Stimulated activated CD4-positive, alpha-beta T cell treated with anti-CD3 and anti-CD28 coated beads, Interleukin-2, amount 100 ng/mL, for 4 hours (primary cell): Measurements from ENCODE around the gene TEK.
"Not testable (repeated sequence)": the region's sequence is repeated elsewhere in the genome, so short reads cannot be mapped to it uniquely, and the experiment has no call there.

Experiments
- DNase-seq: peaks from one replicate; pipeline ENCODE4 v3.0.0-alpha.2; 2020; ENCODE audit warnings: low read depth

The TEK gene

GRCh38 chr9:27108981-27109541 lies at the start of gene TEK:
TSS of gene TEK (plus strand) at chr9:27109225. CDS start at chr9:27109591, 366 bp downstream.
- DNase-seq = no peak

- DNase-seq = no peak
These were observed 49.6 kb upstream of the TEK start for GRCh38 chr9:27059412-27059811.

GRCh38 chr9:27059907-27060306 lies 49.1 kb upstream of the TEK start:
- DNase-seq = no peak

- DNase-seq = no peak
These were observed 43.7 kb upstream of the TEK start for GRCh38 chr9:27065288-27065687.

- DNase-seq = no peak
These were observed 34.9 kb upstream of the TEK start for GRCh38 chr9:27073841-27074728.

GRCh38 chr9:27078685-27079084 lies 30.3 kb upstream of the TEK start:
- no peak for DNase-seq

- no peak for DNase-seq
These were observed 23.6 kb upstream of the TEK start for GRCh38 chr9:27085456-27085855.

GRCh38 chr9:27086818-27087680 lies 22.0 kb upstream of the TEK start:
- no peak for DNase-seq

GRCh38 chr9:27088981-27089380 lies 20.0 kb upstream of the TEK start:
- no peak for DNase-seq

GRCh38 chr9:27089706-27090105 lies 19.3 kb upstream of the TEK start:
- DNase-seq = no peak

GRCh38 chr9:27090231-27090630 lies 18.8 kb upstream of the TEK start:
- DNase-seq = no peak

- no peak for DNase-seq
These were observed 18.3 kb upstream of the TEK start for GRCh38 chr9:27090711-27091110.

GRCh38 chr9:27092496-27092895 lies 16.5 kb upstream of the TEK start:
- DNase-seq = not testable (repeated sequence)

- not testable (repeated sequence) for DNase-seq
These were observed 15.5 kb upstream of the TEK start for GRCh38 chr9:27093384-27094067.

GRCh38 chr9:27094640-27095298 lies 14.3 kb upstream of the TEK start:
- DNase-seq = no peak

- DNase-seq = no peak
These were observed 1.8 kb upstream of the TEK start for GRCh38 chr9:27107241-27107640.

GRCh38 chr9:27109621-27110020 lies 596 bp downstream of the TEK start:
- DNase-seq = no peak

GRCh38 chr9:27110181-27110580 lies 1.2 kb downstream of the TEK start:
- no peak for DNase-seq

- DNase-seq = no peak
These were observed 3.2 kb downstream of the TEK start for GRCh38 chr9:27112235-27112634.

- DNase-seq = no peak
These were observed 8.6 kb downstream of the TEK start for GRCh38 chr9:27117489-27118135.

- DNase-seq = no peak
These were observed 9.9 kb downstream of the TEK start for GRCh38 chr9:27118916-27119315.
